Stromal cell of bone marrow (primary cell): Measurements from ENCODE around the gene TMEM217.

Experiments
- DNase-seq: peaks from one replicate; pipeline ENCODE4 v3.0.0-alpha.2; 2012; ENCODE audit warnings: low read depth

The TMEM217 gene

GRCh38 chr6:37168811-37169495 is 89.0 kb downstream of the TMEM217 start:
- DNase-seq, result peak; percentile 59

DNA sequence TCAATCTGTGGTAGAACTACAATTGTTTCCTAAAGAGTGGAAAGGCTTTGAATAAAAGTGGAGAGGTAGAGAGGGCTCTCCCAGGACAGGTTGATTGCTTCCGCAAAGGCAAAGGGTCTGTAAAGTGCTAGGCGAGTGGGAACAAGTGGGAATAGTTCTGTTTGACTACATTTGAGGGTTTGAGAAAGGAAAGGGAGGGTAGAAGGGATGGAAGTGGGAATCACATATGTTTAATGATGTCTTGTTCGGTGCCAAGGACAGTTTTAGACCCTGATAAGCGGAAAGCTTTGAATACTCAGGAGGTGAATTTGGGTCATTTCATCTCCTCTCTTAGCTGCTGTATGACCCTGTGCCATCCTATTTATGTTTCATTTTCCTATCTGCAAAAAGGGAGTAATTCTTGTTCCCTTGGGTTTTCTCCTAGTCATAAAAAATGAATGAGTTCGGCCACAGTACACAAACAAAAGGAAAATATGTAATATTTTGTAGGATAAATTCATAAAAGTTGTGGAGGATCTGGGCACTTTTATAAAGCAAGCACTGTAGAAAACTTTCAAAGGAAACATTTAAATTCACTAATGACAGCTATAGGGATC is 89.7 kb downstream of the TMEM217 start:
- no peak for DNase-seq

GRCh38 chr6:37162740-37163139 is 95.2 kb downstream of the TMEM217 start:
- no peak for DNase-seq
